Activated naive CD4-positive, alpha-beta T cell treated with anti-CD3 and anti-CD28 coated beads, Interleukin-2, amount 50 U/mL, for 72 hours (primary cell): ENCODE measurements around the gene PLEKHA6. TPM values are rescaled to one million over a fixed set of nuclear protein-coding genes. Genes with fewer than 3 reads are reported as not detected.
"Not testable (repeated sequence)": the region's sequence is repeated elsewhere in the genome, so short reads cannot be mapped to it uniquely, and the experiment has no call there.

ENCODE experiments used
- ATAC-seq, 2 donors: fragments of 150-1000 bp; cut with Tn5 transposase; 2 replicates each; pipeline ENCODE4 v1.10.0; 2021; ENCODE audit warnings: mild to moderate bottlenecking in 2 of 2, moderate library complexity in 2 of 2
- DNase-seq, 2 donors: peaks; one replicate each; pipeline ENCODE4 v3.0.0; 2021 to 2022; ENCODE audit warnings: low spot score in 2 of 2
- H3K27ac Mint-ChIP-seq, 2 donors: one replicate each; pipeline ENCODE4 v1.8.0; 2022; ENCODE audit warnings: mild to moderate bottlenecking in 2 of 2, mixed read lengths in 2 of 2
- H3K36me3 Mint-ChIP-seq, 2 donors: one replicate each; pipeline ENCODE4 v1.8.0; 2022; ENCODE audit warnings: mixed read lengths in 2 of 2
- H3K9me3 Mint-ChIP-seq, 2 donors: one replicate each; pipeline ENCODE4 v1.8.0; 2022; ENCODE audit warnings: mixed read lengths in 2 of 2
- total RNA-seq, 2 donors: library from RNA; stranded (reverse); gene quantifications; one replicate each; pipeline ENCODE4 v1.2.3, GENCODE V29; 2022

Gene PLEKHA6
- total RNA-seq, 2 donors from 2014 or later: 1.0 to 2.6 TPM

DNA sequence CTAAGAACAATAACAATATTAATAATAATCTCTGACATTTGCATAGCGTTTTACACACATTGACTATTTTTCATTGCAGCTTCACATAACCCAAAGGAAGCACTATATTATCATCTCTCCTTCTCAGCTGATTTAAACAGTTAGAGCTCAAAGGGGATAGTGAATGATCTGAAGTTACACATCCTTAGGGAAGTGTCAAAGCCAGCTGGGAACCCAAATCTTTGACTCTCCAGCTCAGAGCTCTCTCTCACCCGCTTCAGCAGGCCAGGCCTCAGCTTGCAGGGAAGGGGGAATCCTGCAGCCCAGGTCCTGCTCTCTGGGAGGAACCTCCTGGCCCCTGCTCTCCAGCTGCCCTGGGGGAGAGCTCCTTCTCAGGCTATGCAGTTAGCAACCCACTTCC is 26.3 kb downstream of the PLEKHA6 start:
- H3K9me3 Mint-ChIP-seq: no peaks in the 10 kb centered on the region
- no peak for ATAC-seq
- H3K36me3 Mint-ChIP-seq: no peaks in the 10 kb centered on the region
- no peak overlapping the region for H3K27ac Mint-ChIP-seq
- no peak for DNase-seq

DNA sequence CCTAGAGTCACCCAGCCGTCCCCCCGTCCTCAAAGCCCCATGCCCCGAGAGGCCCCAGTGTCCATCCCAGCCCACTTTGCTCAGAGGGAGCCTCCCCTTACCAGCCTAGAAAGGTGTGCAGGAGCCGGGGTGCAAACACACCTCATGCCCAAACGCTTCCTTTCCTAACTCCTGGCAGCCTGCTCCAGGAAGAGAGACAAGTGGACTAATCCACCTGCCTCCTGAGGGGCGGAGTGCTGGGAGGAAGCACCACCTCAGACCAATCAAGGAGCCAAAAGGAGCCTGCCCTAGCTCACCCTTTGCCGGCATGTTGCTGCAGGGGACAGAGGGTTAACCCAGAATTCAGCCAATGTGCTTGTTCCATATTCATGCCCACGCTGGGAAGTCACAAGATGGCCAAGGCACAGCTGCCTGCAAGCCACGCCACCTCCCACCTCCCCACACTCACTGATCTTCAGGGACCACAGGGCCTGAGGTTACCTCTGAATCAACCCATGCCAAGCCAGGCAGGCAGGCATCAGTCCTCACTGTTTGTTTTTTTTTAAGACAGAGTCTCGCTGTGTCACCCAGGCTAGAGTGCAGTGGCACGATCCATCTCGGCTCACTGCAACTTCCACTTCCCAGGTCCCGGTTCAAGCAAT is 27.8 kb downstream of the PLEKHA6 start:
- no peak for DNase-seq
- Mint-ChIP-seq H3K27ac (no peak overlapping the region), H3K36me3 (no peaks in the 10 kb centered on the region), H3K9me3 (no peaks in the 10 kb centered on the region)
- ATAC-seq: no peak

DNA sequence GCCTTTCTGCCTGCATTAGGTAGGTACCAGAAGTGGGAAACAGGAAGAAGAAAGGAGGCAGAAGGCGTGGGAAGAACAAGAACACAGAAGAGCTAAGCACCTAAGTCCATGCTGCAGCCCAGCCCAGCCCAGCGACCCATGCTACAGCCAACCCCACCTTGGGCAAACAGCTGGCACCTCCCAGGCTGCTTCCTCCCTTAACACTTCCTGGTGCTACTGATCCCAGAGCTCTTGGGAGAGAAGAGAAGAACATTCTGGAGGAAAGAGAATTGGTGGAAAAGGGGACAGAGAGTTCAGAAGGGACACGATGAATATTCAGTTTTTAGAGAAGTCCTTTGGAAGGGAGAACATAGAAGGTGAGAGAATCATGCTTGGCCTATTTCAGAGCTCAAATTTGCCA is 28.5 kb downstream of the PLEKHA6 start:
- peak overlapping the region; percentile 12 to 31 for H3K27ac Mint-ChIP-seq
- no peaks in the 10 kb centered on the region for H3K36me3 Mint-ChIP-seq
- no peaks in the 10 kb centered on the region for H3K9me3 Mint-ChIP-seq
- no peak for DNase-seq
- ATAC-seq: no peak

DNA sequence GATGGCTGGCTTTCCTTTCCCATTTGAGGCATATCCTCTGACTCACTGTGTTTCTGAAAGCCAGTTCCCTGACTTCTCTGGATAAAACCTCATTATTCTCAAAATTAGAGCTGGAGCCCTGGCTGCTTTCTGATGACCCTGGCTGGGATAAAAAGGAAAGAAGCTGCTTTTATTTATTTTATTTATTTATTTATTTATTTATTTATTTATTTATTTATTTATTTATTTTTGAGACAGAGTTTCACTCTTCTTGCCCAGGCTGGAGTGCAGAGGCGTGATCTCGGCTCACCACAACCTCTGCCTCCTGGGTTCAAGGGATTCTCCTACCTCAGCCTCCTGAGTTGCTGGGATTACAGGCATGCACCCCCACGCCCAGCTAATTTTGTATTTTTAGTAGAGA is 31.9 kb downstream of the PLEKHA6 start:
- not testable (repeated sequence) for ATAC-seq, H3K27ac Mint-ChIP-seq, H3K9me3 Mint-ChIP-seq, DNase-seq, H3K36me3 Mint-ChIP-seq

DNA sequence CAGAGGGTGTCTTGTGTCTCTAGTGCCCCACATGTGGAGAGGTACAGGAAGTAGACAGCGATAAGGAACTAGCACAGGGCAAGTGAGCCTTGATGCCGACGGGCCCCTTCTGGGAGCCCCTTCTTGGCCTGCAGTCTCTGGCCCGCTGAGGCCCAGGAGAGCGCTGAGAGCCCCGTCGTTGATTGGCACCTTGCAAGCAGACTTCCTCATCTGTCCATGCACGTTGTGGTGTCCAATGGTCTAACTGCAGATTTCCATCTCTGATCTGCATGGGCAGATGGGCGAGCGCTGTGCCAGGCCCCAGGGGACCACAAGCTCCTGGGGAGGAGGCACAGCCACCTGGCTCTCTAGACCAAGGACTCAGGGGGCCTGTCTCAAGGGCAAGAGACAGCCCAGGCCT is 32.4 kb downstream of the PLEKHA6 start:
- no peak for ATAC-seq
- Mint-ChIP-seq H3K36me3 (no peaks in the 10 kb centered on the region), H3K27ac (no peak overlapping the region), H3K9me3 (no peaks in the 10 kb centered on the region)
- no peak for DNase-seq

DNA sequence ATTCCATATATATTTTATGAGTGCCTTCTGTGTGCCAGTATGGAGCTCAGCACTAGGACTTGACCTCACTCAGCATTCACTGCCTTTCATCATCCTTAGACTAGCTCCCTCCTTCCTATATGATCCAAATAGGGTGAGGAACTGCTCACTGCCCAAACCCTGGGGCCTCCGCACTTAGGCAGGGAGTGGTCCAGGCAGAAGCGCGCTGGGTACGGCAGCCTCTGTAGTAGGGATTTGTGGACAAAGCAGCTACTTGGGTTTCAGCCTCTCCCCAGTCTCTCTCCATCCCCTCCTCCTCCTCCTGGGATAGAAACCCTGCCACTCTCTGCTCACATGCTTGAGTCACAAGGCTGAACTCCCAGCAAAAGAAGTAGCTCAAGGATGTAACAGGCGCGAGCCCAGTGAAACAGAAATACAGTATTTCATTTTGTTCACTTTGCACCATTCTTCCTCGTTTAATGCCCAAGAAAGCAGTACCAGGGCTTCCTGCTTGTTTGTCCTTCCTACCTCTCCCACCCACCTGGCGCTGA is 32.9 kb downstream of the PLEKHA6 start:
- H3K27ac Mint-ChIP-seq: no peak overlapping the region
- H3K36me3 Mint-ChIP-seq: no peaks in the 10 kb centered on the region
- H3K9me3 Mint-ChIP-seq: no peaks in the 10 kb centered on the region
- no peak for DNase-seq
- ATAC-seq: no peak

DNA sequence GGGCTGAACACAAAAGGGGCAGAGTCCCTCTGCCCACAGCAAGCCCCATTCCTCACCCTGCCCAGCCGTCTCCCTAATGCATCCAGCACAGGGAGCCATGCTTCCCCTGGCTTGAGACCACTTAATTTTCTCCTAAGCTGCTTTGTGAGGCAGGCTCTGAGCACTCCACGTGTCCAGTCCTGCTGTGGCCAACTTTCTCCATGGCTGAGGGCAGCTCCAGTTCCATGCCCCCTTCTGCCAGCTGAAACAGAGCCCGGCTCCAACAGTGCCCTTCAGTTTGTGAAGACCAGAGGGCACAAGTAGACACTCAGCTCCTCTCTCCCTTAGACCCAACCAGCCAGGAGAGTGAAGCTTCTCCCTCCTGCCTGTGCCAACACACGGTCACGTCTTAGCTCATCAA is 33.8 kb downstream of the PLEKHA6 start:
- DNase-seq (no peak), ATAC-seq (no peak)
- H3K36me3 Mint-ChIP-seq: no peaks in the 10 kb centered on the region
- no peaks in the 10 kb centered on the region for H3K9me3 Mint-ChIP-seq
- H3K27ac Mint-ChIP-seq: no peak overlapping the region

DNA sequence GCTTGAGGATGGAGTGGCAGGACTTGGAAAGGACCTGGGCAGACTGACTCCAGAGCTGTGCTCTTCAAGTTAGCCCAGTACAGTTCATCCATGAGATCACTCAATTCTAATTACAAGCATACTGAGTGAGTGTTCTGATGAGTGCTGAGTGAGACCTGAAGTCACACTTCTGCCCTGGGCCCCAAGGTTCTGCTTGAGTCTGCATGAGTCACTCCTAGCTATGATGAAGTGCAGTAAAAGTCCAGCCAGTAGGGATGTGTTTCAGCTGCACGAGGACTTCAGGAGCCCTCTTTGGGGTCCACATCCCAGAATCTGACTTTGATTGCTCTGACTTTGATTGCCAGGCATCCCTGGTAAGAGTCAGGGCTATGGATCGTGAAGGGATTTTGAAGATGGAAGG is 35.8 kb downstream of the PLEKHA6 start:
- Mint-ChIP-seq H3K9me3 (no peaks in the 10 kb centered on the region), H3K36me3 (no peaks in the 10 kb centered on the region), H3K27ac (peak overlapping the region in 1 of 2 donors; percentile 93)
- DNase-seq (peak in 1 of 2 donors; percentile 63), ATAC-seq (peak; percentile 99 to 100)

DNA sequence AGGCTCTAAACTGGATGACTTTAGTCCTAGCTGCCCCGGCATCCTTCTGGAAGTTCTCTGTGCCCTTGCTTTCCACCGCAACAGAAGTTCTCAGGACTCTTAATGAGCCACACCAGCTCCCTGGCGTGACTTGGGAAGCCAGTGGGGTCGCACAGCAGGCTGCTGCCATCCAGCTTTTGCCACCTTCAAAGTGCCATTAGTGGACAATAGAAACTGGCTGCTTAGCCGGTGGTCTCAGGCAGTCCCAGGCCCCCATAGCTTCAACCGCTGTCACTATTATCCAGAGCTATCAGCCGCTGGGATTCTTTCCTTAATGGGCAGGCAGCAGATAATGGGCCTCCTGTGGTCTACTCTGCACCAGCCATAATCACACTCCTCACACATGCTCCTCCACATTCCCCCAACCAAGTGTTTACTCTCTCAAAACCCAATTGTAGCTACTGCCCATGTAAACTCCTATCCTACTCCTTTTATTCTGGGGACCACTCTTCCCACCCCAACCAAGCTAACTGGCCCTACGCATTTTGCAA is 37.3 kb downstream of the PLEKHA6 start:
- Mint-ChIP-seq H3K27ac (no peak overlapping the region), H3K36me3 (no peaks in the 10 kb centered on the region), H3K9me3 (no peaks in the 10 kb centered on the region)
- no peak for DNase-seq
- no peak for ATAC-seq

DNA sequence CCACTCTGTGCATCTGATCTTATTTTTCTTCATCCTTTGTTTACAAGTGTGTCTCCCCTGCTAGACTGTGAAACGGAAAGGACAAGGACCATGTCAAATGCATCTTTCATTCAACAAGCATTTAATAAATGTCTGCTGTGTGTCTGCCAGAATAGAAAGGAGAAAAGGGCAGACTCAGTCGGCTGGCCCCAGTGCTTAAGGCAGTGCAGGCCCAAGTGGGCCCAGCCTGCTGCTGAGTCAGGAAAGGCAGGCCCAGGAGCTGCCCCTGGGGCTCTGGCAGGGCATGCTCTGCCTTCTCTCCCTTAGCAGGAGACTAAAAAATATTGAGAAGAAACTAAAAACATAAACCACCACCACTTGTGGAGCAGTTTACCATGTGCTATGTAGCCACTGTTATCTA is 38.1 kb downstream of the PLEKHA6 start:
- Mint-ChIP-seq H3K9me3 (no peaks in the 10 kb centered on the region), H3K36me3 (no peaks in the 10 kb centered on the region), H3K27ac (no peak overlapping the region)
- ATAC-seq (no peak), DNase-seq (no peak)

DNA sequence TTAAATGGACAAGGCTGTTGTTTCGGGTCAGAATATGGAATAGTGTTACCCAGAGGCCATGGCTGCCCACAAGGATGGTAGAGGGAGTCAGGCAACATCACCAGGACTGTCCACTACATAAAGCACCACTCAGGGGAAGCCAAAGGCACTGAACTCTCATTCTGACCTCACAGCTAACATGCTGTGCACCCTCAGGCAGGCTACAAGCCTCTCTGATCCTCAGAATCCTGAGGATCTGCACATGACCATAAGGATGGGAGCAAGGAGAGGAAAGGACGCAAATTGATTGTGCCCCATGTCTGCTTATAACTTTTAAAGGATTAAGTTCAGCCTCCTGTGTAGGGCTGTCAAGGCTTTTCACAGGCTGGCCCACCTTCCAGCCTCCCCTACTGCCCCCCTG is 38.7 kb downstream of the PLEKHA6 start:
- Mint-ChIP-seq H3K9me3 (no peaks in the 10 kb centered on the region), H3K27ac (peak overlapping the region in 1 of 2 donors; percentile 56), H3K36me3 (no peaks in the 10 kb centered on the region)
- ATAC-seq: no peak
- DNase-seq: no peak

DNA sequence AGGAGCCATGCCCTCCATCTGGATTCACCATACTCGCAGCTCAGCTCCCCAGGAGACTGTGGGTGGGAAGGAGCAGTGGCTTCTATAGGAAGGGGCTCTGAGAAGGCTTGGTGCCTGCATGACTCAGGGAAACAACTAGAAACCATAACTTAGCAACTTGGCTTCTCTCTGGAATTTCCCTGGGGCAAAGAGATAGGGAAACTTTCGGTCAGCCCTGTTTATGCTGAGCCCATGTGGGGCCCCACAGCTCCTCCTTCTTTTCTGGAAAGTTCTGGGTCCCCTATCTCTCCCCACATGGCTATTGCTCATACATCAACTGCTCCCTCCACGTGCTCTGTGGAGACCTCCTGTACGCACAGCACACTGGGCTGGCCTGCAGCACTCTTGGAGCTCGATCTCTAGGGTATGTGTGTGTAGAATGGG is 39.3 kb downstream of the PLEKHA6 start:
- Mint-ChIP-seq H3K36me3 (no peaks in the 10 kb centered on the region), H3K9me3 (no peaks in the 10 kb centered on the region), H3K27ac (peak overlapping the region in 1 of 2 donors; percentile 56)
- peak in 1 of 2 donors; percentile 4 for ATAC-seq
- DNase-seq: no peak

DNA sequence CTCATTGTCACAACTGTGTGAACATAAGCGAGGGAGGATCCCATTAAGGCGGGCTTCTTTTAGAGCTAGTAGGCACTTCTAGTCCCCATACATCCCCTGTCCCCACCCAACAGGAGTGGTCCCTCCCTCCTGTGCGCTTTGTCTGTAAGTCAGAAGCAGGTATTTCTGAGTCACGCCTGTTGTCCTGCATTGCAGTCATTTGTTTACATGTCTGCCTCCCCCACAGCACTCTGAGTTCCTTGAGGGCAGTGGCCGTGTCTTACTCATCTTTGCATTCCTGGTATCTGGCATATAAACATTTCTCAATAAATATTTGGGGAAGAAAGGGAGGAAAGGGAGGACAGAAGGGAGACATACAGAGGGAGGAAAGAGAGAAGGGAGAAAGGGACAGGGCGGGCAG is 40.3 kb downstream of the PLEKHA6 start:
- Mint-ChIP-seq H3K27ac (peak overlapping the region in 1 of 2 donors; percentile 3), H3K36me3 (no peaks in the 10 kb centered on the region), H3K9me3 (no peaks in the 10 kb centered on the region)
- DNase-seq (no peak), ATAC-seq (no peak)

DNA sequence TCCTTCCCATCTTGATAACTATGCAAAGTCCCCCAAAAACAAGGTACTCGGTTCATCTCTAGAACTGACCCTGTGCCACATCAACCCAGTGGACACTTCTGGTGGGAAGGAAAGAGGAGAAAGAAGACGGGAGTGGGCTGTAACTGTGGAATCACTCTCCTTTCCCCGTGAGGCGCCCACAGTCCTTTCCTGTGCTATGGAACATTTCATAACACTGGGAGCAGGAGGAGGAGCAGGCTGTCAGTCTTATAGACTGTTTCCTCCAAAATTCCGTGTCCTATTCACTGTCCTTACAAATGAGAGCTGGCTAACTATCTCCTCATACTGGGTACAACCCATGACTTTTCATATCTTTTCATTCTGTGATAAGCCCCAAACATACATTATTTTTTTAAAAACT is 40.7 kb downstream of the PLEKHA6 start:
- ATAC-seq (no peak), DNase-seq (no peak)
- peak overlapping the region in 1 of 2 donors; percentile 3 for H3K27ac Mint-ChIP-seq
- H3K36me3 Mint-ChIP-seq: no peaks in the 10 kb centered on the region
- H3K9me3 Mint-ChIP-seq: no peaks in the 10 kb centered on the region

DNA sequence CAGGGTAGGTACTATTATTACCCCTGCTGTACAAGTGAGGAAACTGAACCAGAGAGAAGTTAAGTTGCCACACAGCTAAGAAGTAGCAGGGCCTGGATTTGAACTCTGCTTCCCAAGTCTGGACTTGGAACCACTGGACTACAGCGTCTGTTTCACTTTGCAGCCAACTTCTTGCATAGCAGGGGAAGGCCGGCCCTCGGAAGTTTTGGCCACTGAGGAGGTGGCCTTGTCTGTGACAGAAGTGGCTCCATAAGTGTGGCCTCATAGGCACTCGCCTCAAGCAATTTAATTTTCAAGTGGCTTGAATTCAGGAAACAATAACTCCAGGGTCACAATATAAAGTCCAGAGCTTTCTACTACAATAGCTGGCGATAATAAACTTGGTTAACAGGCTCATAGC is 41.4 kb downstream of the PLEKHA6 start:
- H3K27ac Mint-ChIP-seq: no peak overlapping the region
- H3K36me3 Mint-ChIP-seq: no peaks in the 10 kb centered on the region
- DNase-seq: no peak
- ATAC-seq: no peak
- H3K9me3 Mint-ChIP-seq: no peaks in the 10 kb centered on the region

DNA sequence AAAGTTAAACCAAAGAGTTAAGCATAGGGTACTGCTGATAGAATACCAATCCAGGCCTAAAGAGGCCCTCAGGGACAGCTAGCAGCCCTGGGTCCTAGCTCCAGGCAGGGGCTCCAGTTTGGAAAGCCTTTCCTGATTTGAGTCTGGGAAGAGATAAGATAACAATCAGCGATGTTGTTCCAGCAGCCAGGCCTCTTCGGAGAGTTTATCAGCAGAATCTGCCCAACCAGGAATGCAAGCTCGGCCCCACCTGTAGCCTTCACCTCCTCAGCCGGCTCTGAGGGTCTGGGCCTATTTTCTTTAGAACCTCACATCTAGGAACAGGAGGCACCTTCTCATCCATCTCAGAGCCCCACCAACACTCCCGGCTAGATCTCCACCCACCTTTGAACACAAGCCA is 42.6 kb downstream of the PLEKHA6 start:
- Mint-ChIP-seq H3K36me3 (no peaks in the 10 kb centered on the region), H3K9me3 (no peaks in the 10 kb centered on the region), H3K27ac (no peak overlapping the region)
- ATAC-seq (no peak), DNase-seq (no peak)

DNA sequence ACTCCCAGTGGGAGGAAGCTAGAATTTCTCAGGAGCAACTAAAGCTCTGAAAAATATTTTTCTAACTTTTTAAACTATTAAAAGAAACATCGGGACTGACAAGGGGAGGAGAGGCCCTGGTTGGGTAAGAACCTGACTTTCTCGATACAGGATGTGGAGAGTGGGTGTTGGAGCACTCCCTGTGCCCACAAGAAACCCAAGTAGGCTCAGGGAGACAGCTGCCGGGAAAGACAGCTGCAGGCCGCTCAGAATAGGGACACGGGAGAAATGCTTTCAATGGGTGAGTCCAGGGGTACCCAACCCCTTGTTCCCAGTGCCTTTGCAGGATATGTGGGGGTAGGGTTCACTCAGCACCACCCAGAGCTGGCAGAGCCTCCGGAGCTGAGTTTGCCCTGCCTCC is 43.6 kb downstream of the PLEKHA6 start:
- H3K9me3 Mint-ChIP-seq: no peaks in the 10 kb centered on the region

More for the DNA sequence above, 43.6 kb downstream of the PLEKHA6 start:
- ATAC-seq (no peak), DNase-seq (no peak)
- Mint-ChIP-seq H3K27ac (no peak overlapping the region), H3K36me3 (no peaks in the 10 kb centered on the region)
